Kidney (tissue), 14 donors: ENCODE data around the gene STK38L. TPM values are rescaled to one million over a fixed set of nuclear protein-coding genes. Genes with fewer than 3 reads are reported as not detected.
A peak's percentile ranks its signal among the peaks of the same experiment; 100 is the strongest.

Source experiments
- DNase-seq, 5 donors: peaks; one replicate each; pipeline ENCODE4 v3.0.0-alpha.2; 2013 to 2020
- FAIRE-seq: peaks from 2 replicates; lab custom pipeline; 2012; peaks lifted over from hg19 to GRCh38; lab: Jason Lieb, UNC
- H3K27ac ChIP-seq, 2 donors: one replicate each; pipeline ENCODE4 v1.7.0; 2013; ENCODE audit warnings: low read depth in 2 of 2, low read length in 2 of 2, inconsistent platforms in 1 of 2
- H3K27me3 ChIP-seq: one replicate; pipeline ENCODE4 v1.7.1; 2013; ENCODE audit warnings: low read length, inconsistent platforms; ENCODE audit not compliant: control insufficient read depth, insufficient read depth
- H3K36me3 ChIP-seq, 3 donors: one replicate each; pipeline versions ENCODE4 v1.7.0 to v1.7.1; 2013; ENCODE audit warnings: low read length in 3 of 3, control low read depth in 1 of 3, inconsistent platforms in 1 of 3; ENCODE audit not compliant: insufficient read depth in 3 of 3, control insufficient read depth in 2 of 3
- H3K4me1 ChIP-seq, 3 donors: one replicate each; pipeline versions ENCODE4 v1.7.0 to v1.7.1; 2013; ENCODE audit warnings: low read length in 3 of 3, inconsistent platforms in 1 of 3, low read depth in 1 of 3; ENCODE audit not compliant: control insufficient read depth in 2 of 3, insufficient read depth in 2 of 3
- H3K4me3 ChIP-seq, 3 donors: one replicate each; pipeline versions ENCODE4 v1.7.0 to v1.8.1; 2013; ENCODE audit warnings: low read length in 3 of 3, control low read depth in 1 of 3, inconsistent platforms in 1 of 3
- H3K9ac ChIP-seq, 3 donors: one replicate each; pipeline versions ENCODE4 v1.7.0 to v1.7.1; 2013; ENCODE audit warnings: low read length in 3 of 3, control low read depth in 1 of 3, inconsistent platforms in 1 of 3
- H3K9me3 ChIP-seq, 3 donors: one replicate each; pipeline versions ENCODE4 v1.7.0 to v1.7.1; 2013; ENCODE audit warnings: low read length in 3 of 3, control low read depth in 1 of 3, inconsistent platforms in 1 of 3; ENCODE audit not compliant: control insufficient read depth in 2 of 3, insufficient read depth in 1 of 3
- intact Hi-C: fragments of 100-400 bp; cut with DNase I; formaldehyde crosslinking; loops from one replicate; pipeline ENCODE4 v1.11.1; 2022
- polyA plus RNA-seq: library from polyadenylated mRNA; stranded (reverse); fragments of 350-450 nt; fragmentation: Illumina TruSeq; extraction: RNeasy Lipid Tissue Mini Kit (QIAGEN cat#74804); gene quantifications from one replicate; pipeline ENCODE4 v1.2.3, GENCODE V29; 2014; ENCODE audit warnings: low read depth, low replicate concordance; ENCODE audit not compliant: insufficient read depth
- total RNA-seq: library from RNA; stranded (reverse); fragmentation: NEBNext Ultra II Directional; extraction: Animal tissue kit (Norgen Biotek cat#: 25700); gene quantifications from one replicate; pipeline ENCODE4 v1.2.1, GENCODE V29; 2021
- TF ChIP-seq, protein P1 (sequence below): IDR thresholded peaks from 3 replicates; pipeline ENCODE4 v1.5.1; 2012; ENCODE audit warnings: mild to moderate bottlenecking, moderate library complexity, borderline replicate concordance; ENCODE audit not compliant: insufficient read depth; ENCODE audit errors: extremely low read depth
- donor health status: control.
- donor health status: control.
- donor health status: control.
- donor health status: control.
- donor health status: control.
- donor health status: DM: yes; HTN: yes; CAD: no.
- donor health status: Normal renal cell carcinoma (clear cell type).

STK38L gene
- total and polyA plus RNA-seq, 2 donors from 2014 or later = 5.2 to 43.6 TPM

DNA sequence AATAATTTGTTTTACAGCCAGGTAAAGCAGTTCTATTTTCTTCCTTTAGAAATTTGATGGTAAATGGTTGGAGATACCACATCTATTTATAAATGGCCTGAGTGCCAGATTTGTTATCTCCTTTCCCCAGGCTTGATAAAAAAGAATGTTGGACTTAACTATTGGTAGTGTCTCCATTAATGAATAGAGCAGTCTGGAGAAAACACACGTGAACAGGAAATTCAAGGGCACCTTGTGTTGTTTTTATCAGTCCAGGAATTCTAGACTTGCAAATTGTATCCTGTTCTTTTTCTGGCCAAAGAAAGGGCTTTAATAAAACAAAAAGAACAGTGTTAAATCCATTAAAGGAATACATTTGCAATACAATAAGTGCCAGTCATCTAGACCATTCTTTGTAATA is 47.8 kb downstream of the STK38L start:
- peaks cover 3 to 38% (median 17%) of the 10 kb centered on the region in 3 donors for H3K4me1 ChIP-seq
- peak; percentile 27 for FAIRE-seq
- H3K9me3 ChIP-seq = no peaks in the 10 kb centered on the region
- TF ChIP-seq, protein P1, sequence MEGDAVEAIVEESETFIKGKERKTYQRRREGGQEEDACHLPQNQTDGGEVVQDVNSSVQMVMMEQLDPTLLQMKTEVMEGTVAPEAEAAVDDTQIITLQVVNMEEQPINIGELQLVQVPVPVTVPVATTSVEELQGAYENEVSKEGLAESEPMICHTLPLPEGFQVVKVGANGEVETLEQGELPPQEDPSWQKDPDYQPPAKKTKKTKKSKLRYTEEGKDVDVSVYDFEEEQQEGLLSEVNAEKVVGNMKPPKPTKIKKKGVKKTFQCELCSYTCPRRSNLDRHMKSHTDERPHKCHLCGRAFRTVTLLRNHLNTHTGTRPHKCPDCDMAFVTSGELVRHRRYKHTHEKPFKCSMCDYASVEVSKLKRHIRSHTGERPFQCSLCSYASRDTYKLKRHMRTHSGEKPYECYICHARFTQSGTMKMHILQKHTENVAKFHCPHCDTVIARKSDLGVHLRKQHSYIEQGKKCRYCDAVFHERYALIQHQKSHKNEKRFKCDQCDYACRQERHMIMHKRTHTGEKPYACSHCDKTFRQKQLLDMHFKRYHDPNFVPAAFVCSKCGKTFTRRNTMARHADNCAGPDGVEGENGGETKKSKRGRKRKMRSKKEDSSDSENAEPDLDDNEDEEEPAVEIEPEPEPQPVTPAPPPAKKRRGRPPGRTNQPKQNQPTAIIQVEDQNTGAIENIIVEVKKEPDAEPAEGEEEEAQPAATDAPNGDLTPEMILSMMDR = no peak
- no peak overlapping the region for H3K4me3 ChIP-seq
- H3K27me3 ChIP-seq = no peaks in the 10 kb centered on the region
- no peak overlapping the region for H3K9ac ChIP-seq
- H3K27ac ChIP-seq = peak overlapping the region; percentile 15 to 56
- intact Hi-C loops = no loop called here
- H3K36me3 ChIP-seq = no peaks in the 10 kb centered on the region
- DNase-seq = peak in 1 of 5 donors; percentile 22

DNA sequence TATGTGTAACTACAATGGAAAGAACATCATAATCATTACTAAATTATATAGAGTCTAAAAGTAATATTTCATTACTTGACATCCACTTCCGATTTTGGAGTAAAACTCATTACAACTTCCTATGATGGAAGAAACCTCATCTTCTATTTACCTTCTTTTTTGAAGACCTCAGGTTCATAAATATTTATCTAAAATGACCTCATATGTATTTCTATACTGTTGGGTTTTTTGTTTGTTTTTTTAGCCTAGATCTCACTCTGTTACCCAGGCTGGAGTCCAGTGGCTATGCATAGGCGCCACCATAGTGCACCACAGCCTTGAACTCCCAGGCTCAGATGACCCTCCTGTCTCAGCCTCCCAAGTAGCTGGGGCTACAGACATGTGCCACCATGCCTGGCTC is 48.6 kb downstream of the STK38L start:
- Histone ChIP-seq H3K27me3 (no peaks in the 10 kb centered on the region), H3K36me3 (no peaks in the 10 kb centered on the region), H3K27ac (peak overlapping the region in 1 of 2 donors; percentile 26), H3K4me3 (no peak overlapping the region), H3K9me3 (no peaks in the 10 kb centered on the region), H3K9ac (no peak overlapping the region), H3K4me1 (peaks cover 3 to 38% (median 17%) of the 10 kb centered on the region in 3 donors)
- no peak for DNase-seq
- intact Hi-C loops = no loop called here
- TF ChIP-seq, protein P1 = no peak
- FAIRE-seq = no peak

DNA sequence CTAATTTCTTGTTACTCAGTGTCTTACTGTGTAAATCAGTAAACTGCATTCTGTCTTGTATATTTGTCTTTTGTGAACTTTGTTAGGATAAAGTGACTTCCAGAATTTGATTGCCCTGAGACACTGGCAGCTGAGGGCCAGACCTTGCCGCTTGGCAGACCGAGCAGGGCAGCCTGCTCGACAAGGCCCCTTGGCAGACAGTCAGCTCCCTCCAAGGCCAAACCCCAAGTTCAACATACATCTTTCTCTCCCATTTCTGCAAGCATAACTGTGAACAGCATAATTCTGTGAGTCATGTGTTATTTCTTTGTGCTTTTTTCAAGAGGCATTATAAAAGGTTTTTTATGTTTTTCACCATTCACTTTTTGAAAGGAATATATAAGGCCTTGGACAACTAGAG is 49.4 kb downstream of the STK38L start:
- intact Hi-C loops = no loop called here
- Histone ChIP-seq H3K4me1 (peaks cover 3 to 38% (median 17%) of the 10 kb centered on the region in 3 donors), H3K27ac (no peak overlapping the region)

More for the DNA sequence above, 49.4 kb downstream of the STK38L start:
- Histone ChIP-seq H3K9me3 (no peaks in the 10 kb centered on the region), H3K27me3 (no peaks in the 10 kb centered on the region), H3K9ac (no peak overlapping the region), H3K4me3 (no peak overlapping the region), H3K36me3 (peaks cover 0 to under 1% (median 0%) of the 10 kb centered on the region in 3 donors)
- no peak for FAIRE-seq
- no peak for DNase-seq
- TF ChIP-seq, protein P1 = no peak
